Hepatocyte (in vitro differentiated cells): ENCODE results near the gene FBXO48.

Experiments used
- CTCF ChIP-seq: fragments of 200-600 bp; sonication (generic); IDR thresholded peaks from 2 replicates; pipeline ENCODE4 v1.5.1; 2016; ENCODE audit warnings: antibody characterized with exemption, mild to moderate bottlenecking; ENCODE audit not compliant: poor library complexity
- EZH2 ChIP-seq: fragments of 200-600 bp; sonication (generic); IDR thresholded peaks from 2 replicates; pipeline ENCODE4 v1.6.1; 2016; ENCODE audit warnings: antibody characterized with exemption, mild to moderate bottlenecking, borderline replicate concordance
- EZH2phosphoT487 ChIP-seq: fragments of 200-600 bp; sonication (generic); IDR thresholded peaks from one replicate; pipeline ENCODE4 v1.6.1; 2018; ENCODE audit warnings: antibody characterized with exemption, mild to moderate bottlenecking, low read depth, moderate library complexity; ENCODE audit not compliant: unreplicated experiment, severe bottlenecking

GRCh38 chr2:68487773-68488355 lies 20.8 kb upstream of the FBXO48 start:
- TF ChIP-seq CTCF: peak; percentile 64
- no peak for TF ChIP-seq EZH2
- TF ChIP-seq EZH2phosphoT487: no peak
